OCI-LY3 (cell line): ENCODE measurements around the gene PDILT.
"Not testable (repeated sequence)": the region's sequence is repeated elsewhere in the genome, so short reads cannot be mapped to it uniquely, and the experiment has no call there.

Experiments used
- H2AFZ ChIP-seq: fragments of 200-600, 300-600 bp; shearing (Covaris generic); 2 replicates; pipeline ENCODE4 v1.6.0; 2014; ENCODE audit warnings: antibody characterized with exemption, low read depth, low read length
- H3K27ac ChIP-seq: fragments of 200-600, 300-600 bp; sonication (generic); 2 replicates; pipeline ENCODE4 v1.5.1; 2014; ENCODE audit warnings: mild to moderate bottlenecking, low read length, moderate library complexity, mixed read lengths
- H3K27me3 ChIP-seq: fragments of 200-600, 300-600 bp; sonication (generic); 2 replicates; pipeline ENCODE4 v1.6.1; 2014; ENCODE audit warnings: low read depth, low read length, mixed read lengths
- H3K36me3 ChIP-seq: fragments of 200-600, 300-600 bp; sonication (generic); replicated peaks from 2 replicates; pipeline ENCODE3; 2014; ENCODE audit warnings: low read depth, low read length, mixed read lengths
- H3K4me1 ChIP-seq: fragments of 300-600, 200-600 bp; sonication (generic); 2 replicates; pipeline ENCODE4 v1.6.1; 2014; ENCODE audit warnings: low read length, mixed read lengths
- H3K4me2 ChIP-seq: fragments of 200-600, 300-600 bp; sonication (generic); 2 replicates; pipeline ENCODE4 v1.6.1; 2014; ENCODE audit warnings: low read length, mixed read lengths
- H3K4me3 ChIP-seq: fragments of 300-600, 200-600 bp; sonication (generic); 2 replicates; pipeline ENCODE4 v1.5.1; 2014; ENCODE audit warnings: antibody characterized with exemption, mild to moderate bottlenecking, low read length, moderate library complexity
- H3K79me2 ChIP-seq: fragments of 300-600, 200-600 bp; shearing (Covaris generic); 2 replicates; pipeline ENCODE4 v1.6.1; 2014; ENCODE audit warnings: mild to moderate bottlenecking, low read length, mixed read lengths
- H3K9ac ChIP-seq: fragments of 300-600, 200-600 bp; shearing (Covaris generic); 2 replicates; pipeline ENCODE4 v1.6.0; 2014; ENCODE audit warnings: mild to moderate bottlenecking, low read length, moderate library complexity
- H3K9me3 ChIP-seq: fragments of 200-600, 300-600 bp; shearing (Covaris generic); 2 replicates; pipeline ENCODE4 v1.6.1; 2014; ENCODE audit warnings: low read length, mixed read lengths; ENCODE audit not compliant: insufficient read depth
- H4K20me1 ChIP-seq: fragments of 200-600, 300-600 bp; sonication (generic); 2 replicates; pipeline ENCODE4 v1.6.1; 2016; ENCODE audit warnings: low read length, mixed read lengths; ENCODE audit not compliant: insufficient read depth
- CTCF ChIP-seq: fragments of 200-600, 300-600 bp; sonication (generic); IDR thresholded peaks from 2 replicates; pipeline ENCODE4 v1.5.1; 2014; ENCODE audit warnings: antibody characterized with exemption, low read length, low read depth
- EZH2phosphoT487 ChIP-seq: fragments of 200-600 bp; shearing (Covaris generic); IDR thresholded peaks from 2 replicates; pipeline ENCODE4 v1.6.1; 2018; ENCODE audit warnings: antibody characterized with exemption, mixed run types, low read depth

Gene PDILT

DNA sequence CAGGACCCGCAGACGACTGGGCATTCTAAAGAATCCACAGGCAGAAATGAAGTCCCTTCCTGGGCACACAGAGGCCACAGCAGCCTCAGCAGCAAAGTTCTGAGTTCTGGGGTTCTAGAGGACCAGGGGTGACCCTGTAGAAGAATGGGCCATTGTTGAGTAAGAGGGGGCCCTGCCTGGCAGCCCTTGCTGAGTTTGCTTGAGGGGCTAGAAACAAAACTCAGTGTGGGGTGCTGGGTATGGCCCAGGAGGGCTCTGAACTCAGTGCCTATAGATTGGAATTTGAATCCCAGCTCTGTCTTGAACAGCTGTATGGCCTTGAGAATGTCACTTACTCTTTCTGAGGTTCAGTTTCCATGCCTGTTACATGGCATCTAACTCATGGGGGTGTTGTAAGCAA, at the start of gene PDILT:
PDILT (minus strand) TSS at position 101 of the 400 bp plus-strand sequence. CDS start 5,437 bp downstream, outside the sequence.
- no peak for TF ChIP-seq CTCF
- no peak for TF ChIP-seq EZH2phosphoT487
- Histone ChIP-seq H3K79me2 (no peaks in the 10 kb centered on the region), H3K4me3 (no peak within 1 kb of the TSS), H3K36me3 (no peaks in the 10 kb centered on the region), H3K9ac (no peak within 1 kb of the TSS), H3K4me1 (peaks cover 11% of the 10 kb centered on the region), H3K27me3 (no peaks in the 10 kb centered on the region), H3K9me3 (no peaks in the 10 kb centered on the region), H4K20me1 (no peaks in the 10 kb centered on the region), H2AFZ (no peak within 1 kb of the TSS), H3K27ac (no peak within 1 kb of the TSS), H3K4me2 (no peak within 1 kb of the TSS)

DNA sequence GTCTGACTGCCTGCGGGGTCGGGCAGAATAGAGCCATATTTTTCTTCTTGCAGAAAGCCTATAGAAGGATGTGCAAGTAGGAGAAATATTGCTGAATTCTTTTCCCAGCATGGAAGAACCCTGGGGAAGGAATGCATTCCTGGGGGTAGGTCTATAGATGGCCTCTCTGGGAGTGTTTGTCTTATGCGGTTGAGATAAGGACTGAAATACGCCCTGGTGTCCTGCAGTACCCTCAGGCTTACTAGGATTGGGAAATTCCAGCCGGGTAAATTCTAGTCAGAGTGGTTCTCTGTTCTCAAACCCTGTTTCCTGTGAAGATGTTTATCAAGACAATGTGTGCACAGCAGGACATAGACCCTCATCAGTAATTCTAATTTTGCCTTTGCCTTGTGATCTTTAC, 49.1 kb upstream of the PDILT start:
- not testable (repeated sequence) for H3K79me2 ChIP-seq, H3K4me3 ChIP-seq, H3K4me1 ChIP-seq, H3K9ac ChIP-seq, H3K27me3 ChIP-seq, H3K4me2 ChIP-seq, H4K20me1 ChIP-seq, H2AFZ ChIP-seq, H3K27ac ChIP-seq, H3K9me3 ChIP-seq, H3K36me3 ChIP-seq

DNA sequence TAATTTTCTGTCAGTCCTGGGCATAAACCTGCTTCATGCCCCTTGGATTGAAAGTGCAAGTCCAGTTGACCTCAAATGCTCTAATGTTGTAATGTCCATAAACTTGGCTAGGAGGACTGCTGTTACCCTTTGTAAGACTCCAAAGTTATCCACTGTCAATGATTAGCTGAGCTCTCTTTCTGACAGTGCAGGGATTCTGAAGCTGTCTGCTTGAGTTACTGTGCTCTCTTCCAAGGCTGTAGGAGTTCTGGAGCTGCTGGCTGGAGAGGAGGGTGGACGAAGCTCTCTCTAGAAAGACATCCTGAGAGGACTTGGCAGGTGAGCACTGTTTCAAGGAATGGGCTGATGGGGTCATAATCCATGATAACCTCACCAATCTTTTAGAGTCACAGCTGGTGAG, 46.8 kb upstream of the PDILT start, which contains the start of gene ACSM2A:
ACSM2A (plus strand) TSS at position 158 of the 400 bp plus-strand sequence. CDS start 8,594 bp downstream, outside the sequence.
- H3K36me3 ChIP-seq, H3K4me2 ChIP-seq, H3K4me1 ChIP-seq, H3K27me3 ChIP-seq, H2AFZ ChIP-seq, H3K9me3 ChIP-seq, H3K79me2 ChIP-seq, H3K4me3 ChIP-seq, H3K9ac ChIP-seq, H3K27ac ChIP-seq, H4K20me1 ChIP-seq: not testable (repeated sequence)

GRCh38 chr16:20446652-20447393, 42.3 kb upstream of the PDILT start:
- not testable (repeated sequence) for H3K4me3 ChIP-seq, H3K4me1 ChIP-seq, H3K9ac ChIP-seq, H3K27ac ChIP-seq, H3K27me3 ChIP-seq, H3K4me2 ChIP-seq, H2AFZ ChIP-seq, H3K36me3 ChIP-seq, H3K9me3 ChIP-seq, H3K79me2 ChIP-seq, H4K20me1 ChIP-seq

- H3K27ac ChIP-seq, H4K20me1 ChIP-seq, H3K4me2 ChIP-seq, H3K4me3 ChIP-seq, H3K79me2 ChIP-seq, H2AFZ ChIP-seq, H3K9ac ChIP-seq, H3K36me3 ChIP-seq, H3K27me3 ChIP-seq, H3K9me3 ChIP-seq, H3K4me1 ChIP-seq: not testable (repeated sequence)
Measured at GRCh38 chr16:20441859-20442258, 37.3 kb upstream of the PDILT start.

DNA sequence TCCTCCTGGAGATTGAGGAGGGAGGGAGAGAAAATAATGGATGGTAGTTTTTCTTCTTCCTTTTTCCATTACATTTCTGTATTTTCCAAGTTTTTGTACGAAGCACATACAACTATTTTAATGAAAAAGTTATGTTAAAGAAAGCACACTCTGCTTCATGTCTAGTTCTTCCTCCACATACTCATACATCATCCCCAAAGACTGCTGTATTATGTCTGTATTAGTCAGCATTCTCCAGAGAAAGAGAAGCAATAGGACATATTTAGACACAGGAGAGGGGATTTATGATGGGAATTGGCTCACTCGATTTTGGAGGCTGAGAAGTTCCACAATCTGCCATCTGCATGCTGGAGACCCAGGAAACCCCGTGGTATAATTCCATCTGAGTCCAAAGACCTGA, 36.7 kb upstream of the PDILT start:
- TF ChIP-seq EZH2phosphoT487: no peak
- no peak for TF ChIP-seq CTCF
- Histone ChIP-seq H3K36me3 (no peaks in the 10 kb centered on the region), H2AFZ (no peak overlapping the region), H3K4me1 (no peaks in the 10 kb centered on the region), H3K4me2 (no peak overlapping the region), H3K9ac (no peak overlapping the region), H3K79me2 (no peaks in the 10 kb centered on the region), H3K9me3 (no peaks in the 10 kb centered on the region), H3K4me3 (no peak overlapping the region), H3K27ac (no peak overlapping the region), H3K27me3 (no peaks in the 10 kb centered on the region), H4K20me1 (no peaks in the 10 kb centered on the region)

DNA sequence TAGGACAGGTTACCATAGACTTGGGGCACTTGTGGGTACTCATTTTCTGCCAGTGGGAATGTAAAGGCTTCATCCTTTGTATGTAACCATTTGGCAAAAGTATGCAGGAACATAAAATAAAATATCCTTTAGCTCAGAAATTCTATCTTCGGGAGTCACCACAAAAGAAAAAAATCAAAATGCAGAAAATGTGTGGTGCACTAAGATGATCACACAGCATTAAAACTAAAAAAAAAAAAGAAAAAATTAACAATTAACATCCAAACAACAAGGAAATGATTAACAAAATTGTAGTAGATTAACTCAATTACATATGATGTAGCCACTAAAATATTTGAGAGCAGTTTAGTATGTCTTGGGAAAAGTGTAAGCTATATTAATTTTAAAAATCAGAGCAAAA, 36.2 kb upstream of the PDILT start:
- not testable (repeated sequence) for H3K9me3 ChIP-seq, H4K20me1 ChIP-seq, H3K79me2 ChIP-seq, H3K36me3 ChIP-seq, H2AFZ ChIP-seq, H3K4me3 ChIP-seq, H3K9ac ChIP-seq, H3K27me3 ChIP-seq, H3K4me2 ChIP-seq, H3K4me1 ChIP-seq, H3K27ac ChIP-seq

GRCh38 chr16:20439820-20440231, 35.3 kb upstream of the PDILT start:
- not testable (repeated sequence) for H3K27ac ChIP-seq, H3K79me2 ChIP-seq, H3K4me2 ChIP-seq, H4K20me1 ChIP-seq, H3K36me3 ChIP-seq, H3K4me3 ChIP-seq, H3K27me3 ChIP-seq, H3K9ac ChIP-seq, H2AFZ ChIP-seq, H3K9me3 ChIP-seq, H3K4me1 ChIP-seq
